Measurements from ENCODE around the gene LAMA2. TPM values are rescaled to one million over a fixed set of nuclear protein-coding genes. Genes with fewer than 3 reads are reported as not detected.
A peak's percentile ranks its signal among the peaks of the same experiment; 100 is the strongest.

LAMA2 gene
- total RNA-seq, 1 experiment from 2014 or later = 112 TPM

GRCh38 chr6:129360682-129360955 is 477.7 kb downstream of the LAMA2 start:
- no peak for DNase-seq (ENCODE audit: low read depth)

DNA sequence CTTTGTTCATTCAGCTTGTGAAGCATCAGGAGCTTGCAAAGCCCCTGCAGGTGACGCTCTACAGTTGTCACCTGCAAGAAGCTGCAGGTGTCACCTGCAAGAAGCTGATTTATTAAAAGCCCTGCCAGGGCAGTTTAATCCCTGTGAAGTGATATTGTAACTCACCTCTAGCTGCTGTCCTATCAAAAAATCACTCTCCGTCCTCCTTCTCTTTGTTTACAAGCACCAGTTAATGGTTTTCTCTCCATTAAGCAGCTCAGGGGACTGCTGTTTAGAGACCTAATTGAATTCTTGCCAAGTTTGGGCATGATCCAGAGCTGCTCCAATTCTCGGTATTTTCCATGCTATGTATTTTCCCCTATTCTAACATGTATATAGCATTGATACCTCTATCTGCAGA is 481.1 kb downstream of the LAMA2 start:
- DNase-seq (ENCODE audit: low read depth) = no peak

DNA sequence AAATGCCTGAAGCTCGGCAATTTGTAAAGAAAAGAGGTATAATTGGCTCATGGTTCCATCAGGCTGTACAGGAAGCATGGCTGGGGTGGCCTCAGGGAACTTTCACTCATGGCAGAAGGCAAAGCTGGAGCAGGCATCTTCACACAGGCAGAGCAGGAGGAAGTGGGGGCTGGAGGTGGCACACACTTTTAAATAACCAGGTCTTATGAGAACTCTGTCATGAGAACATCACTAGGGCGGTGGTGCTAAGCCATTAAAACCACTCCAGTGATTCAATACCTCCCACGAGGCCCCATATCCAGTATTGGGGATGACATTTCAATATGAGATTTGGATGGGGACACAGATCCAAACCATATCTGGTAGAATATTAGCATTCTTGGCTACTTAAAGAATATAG is 481.8 kb downstream of the LAMA2 start:
- DNase-seq (ENCODE audit: low read depth) = no peak

DNA sequence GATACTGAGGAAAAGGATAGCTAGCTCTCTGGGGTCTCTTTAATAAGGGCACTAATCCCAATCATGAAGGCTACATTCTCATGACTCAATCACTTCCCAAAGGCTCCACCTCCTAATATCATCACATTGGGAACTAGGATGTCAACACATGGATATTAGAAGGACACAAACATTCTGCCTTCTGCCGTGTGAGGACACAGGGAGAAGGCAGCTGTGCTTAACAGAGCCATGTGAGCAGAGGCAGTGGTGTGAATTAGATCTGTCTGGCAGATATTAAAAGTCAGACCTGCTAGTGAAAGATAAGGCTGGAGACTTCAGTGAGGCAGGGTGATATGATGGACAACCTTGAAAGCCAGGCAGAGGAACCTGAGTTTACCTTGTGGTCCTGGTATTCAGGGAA is 485.1 kb downstream of the LAMA2 start:
- peak; percentile 8 for DNase-seq (ENCODE audit: low read depth)

GRCh38 chr6:129368970-129369369 is 486.0 kb downstream of the LAMA2 start:
- DNase-seq (ENCODE audit: low read depth) = no peak

GRCh38 chr6:129369737-129370136 is 486.8 kb downstream of the LAMA2 start:
- DNase-seq (ENCODE audit: low read depth) = no peak

GRCh38 chr6:129370268-129370916 is 487.5 kb downstream of the LAMA2 start:
- DNase-seq (ENCODE audit: low read depth) = peak; percentile 55

DNA sequence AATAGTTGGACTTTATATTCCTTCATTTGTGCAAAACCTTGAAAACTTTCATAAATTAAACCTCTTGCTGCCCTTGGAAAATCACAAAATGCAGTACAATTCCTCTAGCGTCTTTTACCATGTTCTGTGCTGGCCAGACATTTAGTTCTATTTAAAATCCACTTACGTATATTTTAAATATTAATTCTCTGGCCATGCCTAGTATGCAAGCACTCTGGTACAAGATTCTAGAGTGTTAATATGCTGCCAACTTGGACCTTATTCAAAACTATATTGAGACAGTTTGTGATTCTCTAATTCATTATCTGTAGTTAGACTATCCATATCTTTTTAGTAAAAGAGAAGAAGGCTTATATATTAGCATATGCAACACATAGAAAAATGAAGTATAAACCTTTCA is 498.9 kb downstream of the LAMA2 start:
- no peak for DNase-seq (ENCODE audit: low read depth)

DNA sequence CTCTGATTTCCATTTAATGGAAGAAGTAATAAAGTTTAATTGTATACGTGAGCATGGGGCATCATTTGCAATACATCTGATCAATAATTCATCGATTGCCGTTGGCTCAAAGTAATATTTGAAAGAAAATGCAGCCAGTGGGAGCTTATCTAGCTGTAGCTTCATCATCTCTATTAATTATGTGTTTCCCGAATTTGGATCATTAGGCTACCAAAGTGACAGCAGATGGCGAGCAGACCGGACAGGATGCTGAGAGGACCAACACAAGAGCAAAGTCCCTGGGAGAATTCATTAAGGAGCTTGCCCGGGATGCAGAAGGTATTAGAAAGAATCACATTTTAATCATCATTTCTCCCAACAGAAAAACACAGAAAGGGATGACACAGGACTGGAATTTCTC is 500.0 kb downstream of the LAMA2 start:
- no peak for DNase-seq (ENCODE audit: low read depth)

- no peak for DNase-seq (ENCODE audit: low read depth)
These were observed 502.2 kb downstream of the LAMA2 start for GRCh38 chr6:129385117-129385516.

DNA sequence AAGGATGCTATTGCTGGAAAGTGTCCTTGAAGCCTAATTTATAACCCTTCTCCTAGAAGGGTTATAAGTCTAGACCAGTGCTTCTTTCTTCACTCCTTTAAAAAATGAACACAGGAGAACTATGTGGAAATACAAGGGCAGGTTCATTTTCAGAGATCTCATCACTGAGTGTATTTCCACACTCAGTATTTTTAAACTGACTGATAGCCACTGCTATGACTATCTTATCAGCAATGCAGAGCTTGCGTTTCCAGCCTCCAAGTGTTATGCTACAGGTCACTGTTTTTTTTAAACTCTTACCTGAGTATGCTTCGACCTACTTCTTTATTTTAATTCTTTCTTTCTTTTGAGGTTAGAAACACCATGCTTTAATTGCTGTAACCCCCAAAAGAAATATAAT is 508.0 kb downstream of the LAMA2 start:
- DNase-seq (ENCODE audit: low read depth) = no peak

DNA sequence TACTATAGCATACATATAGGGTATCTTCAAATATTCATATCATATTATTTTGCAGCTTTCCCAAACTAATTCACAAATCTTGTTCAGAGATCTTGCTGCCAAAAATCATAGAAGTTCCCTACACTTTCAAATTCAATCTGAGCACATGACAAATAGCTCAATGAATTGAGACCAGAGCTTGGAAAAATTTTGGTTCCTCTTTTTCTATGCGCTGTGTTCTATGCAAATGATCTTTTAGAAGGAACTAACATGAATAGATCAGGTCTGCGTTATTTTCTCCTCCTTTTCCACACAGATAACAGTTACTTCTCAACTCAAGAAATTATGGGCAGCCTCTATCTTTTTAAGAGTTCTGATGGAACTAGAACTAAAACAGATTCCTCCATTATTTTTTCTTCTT is 510.7 kb downstream of the LAMA2 start:
- DNase-seq (ENCODE audit: low read depth) = no peak

DNA sequence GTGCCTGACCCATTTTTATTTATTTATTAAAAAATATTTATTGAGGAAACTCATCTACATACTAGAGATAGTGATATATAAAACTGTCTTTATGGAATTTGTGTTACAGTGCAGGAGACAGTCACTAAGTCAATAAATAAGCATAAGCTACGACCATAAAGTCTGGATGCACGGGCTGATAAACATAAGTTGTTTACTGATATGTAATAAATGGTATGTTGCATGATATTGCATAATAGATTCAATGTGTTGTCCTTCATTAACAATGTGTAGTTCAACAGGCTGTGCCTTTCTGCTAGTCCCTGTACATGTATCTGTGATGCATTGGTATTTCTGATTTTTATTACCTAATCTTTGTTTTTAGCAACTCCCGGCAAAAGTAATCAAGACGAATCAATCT is 515.8 kb downstream of the LAMA2 start:
- DNase-seq (ENCODE audit: low read depth) = no peak

- DNase-seq (ENCODE audit: low read depth) = peak; percentile 19
These were observed 519.3 kb downstream of the LAMA2 start for GRCh38 chr6:129402244-129402643.

- DNase-seq (ENCODE audit: low read depth) = no peak
These were observed 528.2 kb downstream of the LAMA2 start for GRCh38 chr6:129411092-129411491.

GRCh38 chr6:129416337-129416990 is 533.5 kb downstream of the LAMA2 start:
- no peak for DNase-seq (ENCODE audit: low read depth)

DNA sequence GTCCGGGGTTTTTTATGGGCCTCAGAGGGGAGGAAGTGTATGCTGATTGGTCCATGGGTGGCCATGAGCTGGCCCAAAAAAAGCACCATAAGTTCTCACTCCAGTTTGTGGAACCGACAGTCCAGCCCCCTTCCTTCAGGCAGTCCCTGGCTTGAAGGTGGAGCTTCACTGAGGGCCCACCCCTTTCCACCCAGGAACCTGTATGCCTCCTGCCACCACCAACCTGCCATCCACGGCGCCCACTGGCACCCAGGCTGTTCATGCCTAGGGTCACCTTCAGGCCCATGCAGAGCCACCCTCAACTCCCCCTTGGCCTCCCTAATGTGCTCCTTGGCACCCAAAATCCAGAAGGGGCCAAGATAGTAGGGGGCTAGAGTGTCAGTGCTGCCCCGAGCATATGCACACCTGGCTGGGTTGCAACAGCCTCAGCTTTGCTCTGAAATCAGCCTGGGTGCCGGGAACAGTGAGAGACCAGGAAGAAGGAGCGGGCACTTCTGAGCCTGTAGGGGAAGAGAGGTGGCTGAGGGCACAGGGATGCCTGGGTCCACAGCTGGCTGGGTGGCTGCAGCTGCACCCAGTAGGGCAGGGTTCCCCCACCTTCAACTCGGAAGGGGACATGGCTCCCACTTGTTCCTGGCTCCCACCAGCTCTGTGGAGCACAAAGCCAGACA is 534.6 kb downstream of the LAMA2 start:
- DNase-seq (ENCODE audit: low read depth) = no peak

DNA sequence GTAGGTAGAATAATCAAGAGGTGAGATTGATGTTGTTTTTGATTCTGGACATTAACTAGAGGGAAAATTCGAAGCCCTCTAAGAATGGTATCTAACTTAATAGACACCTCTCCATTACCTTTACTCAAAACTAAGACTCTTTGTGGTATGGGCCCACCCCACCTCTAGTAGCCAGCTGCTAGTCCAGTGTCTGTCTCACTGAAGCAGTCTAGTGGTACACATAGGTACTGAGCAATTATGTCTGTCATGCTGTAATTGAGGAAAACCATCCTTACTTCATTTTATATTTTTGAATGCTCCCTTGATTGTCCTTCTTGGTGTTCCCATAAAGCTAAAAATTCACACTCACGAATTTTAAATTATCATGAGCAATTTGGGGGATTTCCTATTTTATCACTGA is 536.4 kb downstream of the LAMA2 start:
- no peak for DNase-seq (ENCODE audit: low read depth)

- no peak for DNase-seq (ENCODE audit: low read depth)
These were observed 543.4 kb downstream of the LAMA2 start for GRCh38 chr6:129426343-129426742.

- DNase-seq (ENCODE audit: low read depth) = no peak
These were observed 547.0 kb downstream of the LAMA2 start for GRCh38 chr6:129429956-129430355.

GRCh38 chr6:129432738-129433137 is 549.8 kb downstream of the LAMA2 start:
- DNase-seq (ENCODE audit: low read depth) = peak; percentile 22

- DNase-seq (ENCODE audit: low read depth) = no peak
These were observed 551.2 kb downstream of the LAMA2 start for GRCh38 chr6:129434091-129434490.

DNA sequence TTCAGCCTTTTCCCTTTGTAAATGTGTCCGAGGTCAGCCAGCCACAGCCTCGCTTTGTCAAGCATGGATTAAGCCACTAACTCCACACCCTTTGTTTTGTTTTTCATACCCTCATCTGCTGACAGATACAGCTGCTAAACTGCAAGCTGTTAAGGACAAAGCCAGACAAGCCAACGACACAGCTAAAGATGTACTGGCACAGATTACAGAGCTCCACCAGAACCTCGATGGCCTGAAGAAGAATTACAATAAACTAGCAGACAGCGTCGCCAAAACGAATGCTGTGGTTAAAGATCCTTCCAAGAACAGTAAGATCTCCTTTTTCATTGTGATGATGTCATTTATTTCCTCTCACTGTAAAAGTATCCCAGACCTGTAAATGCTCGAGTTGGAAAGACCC is 557.8 kb downstream of the LAMA2 start:
- peak; percentile 34 for DNase-seq (ENCODE audit: low read depth)
